Measurements from ENCODE around the gene LRRIQ1.

- TF ChIP-seq POLR2A (IDR thresholded peaks at IDR 0.05) (no peak), CTCF (IDR thresholded peaks at IDR 0.05 in 4 of 5, conservative IDR thresholded peaks at IDR 0.05 in 1 of 5) (no peak)
Observed at GRCh38 chr12:85036733-85037132, 582 bp downstream of the LRRIQ1 start.
